K562 (cell line): ENCODE results near the gene NTPCR. TPM values are rescaled to one million over a fixed set of nuclear protein-coding genes. Genes with fewer than 3 reads are reported as not detected.

Experiments used
- ATAC-seq: fragments of 200-7000 bp; cut with Tn5 transposase; 3 replicates; pipeline ENCODE4 v1.9.1; 2020; ENCODE audit warnings: moderate library complexity
- BruUV-seq: library from RNA; stranded (reverse); fragments of 400-500 nt; replicated peaks from 2 replicates; lab custom pipeline; 2021; lab: Mats Ljungman, UMichigan
- CTCF ChIA-PET: fragments of 300-600 bp; formaldehyde crosslinking; extraction: SDS; loops from one replicate; lab custom pipeline; 2021; ENCODE audit warnings: low intra/inter-chr PET ratio; lab: Yijun Ruan, JAX
- POLR2A ChIA-PET: fragments of 300-600, 350-650 bp; sonication (Branson Sonifier 250); formaldehyde crosslinking; extraction: SDS; loops from one replicate; lab custom pipeline; 2021; ENCODE audit warnings: antibody characterized with exemption, inconsistent platforms; lab: Yijun Ruan, JAX
- DNase-seq, 4 experiments: peaks; one replicate each; pipeline versions ENCODE4 v3.0.0 to v3.0.0-alpha.2; 2011 to 2018; ENCODE audit warnings: low spot score in 3 of 4, mixed read lengths in 3 of 4; ENCODE audit errors: extremely low read depth in 1 of 4
- FAIRE-seq: peaks from 2 replicates; lab custom pipeline; 2011; peaks lifted over from hg19 to GRCh38; lab: Jason Lieb, UNC
- H2AFZ ChIP-seq: 2 replicates; pipeline ENCODE4 v1.6.0; 2011; ENCODE audit warnings: low read depth, low read length, control low read depth, inconsistent platforms
- H3K27ac ChIP-seq: fragments of 200-600 bp; 3 replicates; pipeline ENCODE4 v1.8.0; 2011; ENCODE audit warnings: low read depth, mild to moderate bottlenecking, control low read depth, inconsistent platforms, low read length, moderate library complexity, mixed read lengths; ENCODE audit errors: extremely low read depth
- H3K27me3 ChIP-seq, 2 experiments: fragments of 300-600 bp in 1 of 2; 2 replicates in 1 of 2; 3 replicates in 1 of 2; pipeline versions ENCODE4 v1.6.0 to v1.8.0; 2011; ENCODE audit warnings: inconsistent platforms in 2 of 2, low read length in 2 of 2, mild to moderate bottlenecking in 1 of 2, mixed read lengths in 1 of 2, moderate library complexity in 1 of 2; ENCODE audit not compliant: control insufficient read depth in 2 of 2, insufficient read depth in 2 of 2
- H3K36me3 ChIP-seq: fragments of 300-600 bp; 3 replicates; pipeline ENCODE4 v1.8.0; 2011; ENCODE audit warnings: mild to moderate bottlenecking, low read length, inconsistent platforms; ENCODE audit not compliant: control insufficient read depth, insufficient read depth
- H3K4me1 ChIP-seq, 2 experiments: fragments of 200-600 bp in 1 of 2; replicated peaks in 1 of 2; 2 replicates in 1 of 2; 3 replicates in 1 of 2; pipeline versions ENCODE4 v1.5.1 to v1.8.0; 2011; ENCODE audit warnings: inconsistent platforms in 2 of 2, low read length in 2 of 2, mild to moderate bottlenecking in 1 of 2, mixed read lengths in 1 of 2, moderate library complexity in 1 of 2; ENCODE audit not compliant: control insufficient read depth in 2 of 2, insufficient read depth in 2 of 2
- H3K4me2 ChIP-seq: 2 replicates; pipeline ENCODE4 v1.6.1; 2011; ENCODE audit warnings: low read length, control low read depth, inconsistent platforms, mixed read lengths; ENCODE audit not compliant: insufficient read depth
- H3K4me3 ChIP-seq: fragments of 200-600 bp; sonication (generic), shearing (Covaris generic); 2 replicates; pipeline ENCODE4 v1.5.1; 2016; ENCODE audit warnings: control low read depth, inconsistent platforms
- H3K79me2 ChIP-seq: fragments of 200-600 bp; 3 replicates; pipeline ENCODE4 v1.8.0; 2011; ENCODE audit warnings: low read length, inconsistent platforms; ENCODE audit not compliant: control insufficient read depth, insufficient read depth
- H3K9ac ChIP-seq, 2 experiments: 2 replicates each; pipeline versions ENCODE4 v1.6.0 to v1.6.1; 2011; ENCODE audit warnings: low read depth in 2 of 2, low read length in 2 of 2, control low read depth in 1 of 2, inconsistent platforms in 1 of 2, mild to moderate bottlenecking in 1 of 2, mixed read lengths in 1 of 2; ENCODE audit not compliant: insufficient read depth in 1 of 2
- H3K9me1 ChIP-seq: one replicate; pipeline ENCODE4 v1.6.0; 2011; ENCODE audit warnings: inconsistent platforms, mild to moderate bottlenecking, low read length, moderate library complexity; ENCODE audit not compliant: control insufficient read depth, insufficient read depth
- H3K9me3 ChIP-seq: replicated peaks from 2 replicates; pipeline ENCODE4 v1.5.1; 2011; ENCODE audit warnings: low read depth, low read length, inconsistent platforms; ENCODE audit not compliant: control insufficient read depth, insufficient read depth
- H4K20me1 ChIP-seq: replicated peaks from 2 replicates; pipeline ENCODE4 v1.6.1; 2011; ENCODE audit warnings: low read length, inconsistent platforms, mixed read lengths; ENCODE audit not compliant: control insufficient read depth, insufficient read depth
- ARID4B ChIP-seq: sonication (generic); formaldehyde crosslinking; IDR thresholded peaks from 2 replicates; pipeline ENCODE4 v1.8.0; 2022; ENCODE audit warnings: mild to moderate bottlenecking, missing genetic modification reagents
- ETV1 ChIP-seq: fragments of 450-650 bp; conservative IDR thresholded peaks from 2 replicates; pipeline ENCODE4 v1.6.1; 2016; ENCODE audit warnings: missing genetic modification characterization, control low read depth, low read depth, missing compliant biosample characterization
- FOS ChIP-seq: IDR thresholded peaks from 3 replicates; pipeline ENCODE4 v1.6.1; 2011; ENCODE audit not compliant: insufficient read length; ENCODE audit errors: extremely low read depth
- HNRNPLL ChIP-seq: fragments of 200-400 bp; formaldehyde crosslinking; IDR thresholded peaks from 2 replicates; pipeline ENCODE4 v1.6.1; 2017; ENCODE audit warnings: low read length, low read depth, mild to moderate bottlenecking; ENCODE audit not compliant: poor library complexity, severe bottlenecking
- ILK ChIP-seq: fragments of 450-650 bp; IDR thresholded peaks from 2 replicates; pipeline ENCODE4 v1.6.1; 2016; ENCODE audit warnings: missing genetic modification characterization, low read depth, mild to moderate bottlenecking, missing compliant biosample characterization, moderate library complexity, borderline replicate concordance
- PRDM10 ChIP-seq: fragments of 450-650 bp; IDR thresholded peaks from 2 replicates; pipeline ENCODE4 v1.6.1; 2018; ENCODE audit not compliant: partially characterized antibody
- SREBF2 ChIP-seq: sonication (generic); formaldehyde crosslinking; IDR thresholded peaks from 2 replicates; pipeline ENCODE4 v1.4.0; 2020; ENCODE audit warnings: mild to moderate bottlenecking, missing genetic modification reagents
- TFAP4 ChIP-seq: sonication (generic); formaldehyde crosslinking; IDR thresholded peaks from 2 replicates; pipeline ENCODE4 v1.8.0; 2022; ENCODE audit warnings: missing genetic modification reagents, mild to moderate bottlenecking, moderate library complexity, borderline replicate concordance
- ZBTB5 ChIP-seq: fragments of 450-650 bp; IDR thresholded peaks from 2 replicates; pipeline ENCODE4 v1.6.1; 2017; ENCODE audit warnings: antibody characterized with exemption
- ZKSCAN1 ChIP-seq: fragments of 150-350 bp; IDR thresholded peaks from 2 replicates; pipeline ENCODE4 v1.6.1; 2016; ENCODE audit warnings: low read depth, low read length
- ZNF324 ChIP-seq: fragments of 250-450 bp; sonication (Bioruptor Pico); IDR thresholded peaks from 2 replicates; pipeline ENCODE4 v1.4.0; 2020; ENCODE audit warnings: mild to moderate bottlenecking
- WGBS: fragments of 100-300 bp; shearing (Covaris generic); methylation state at CpG from one replicate; pipeline ENCODE4 v1.1.6; 2016; ENCODE audit warnings: low coverage, mixed read lengths; ENCODE audit not compliant: insufficient coverage; ENCODE audit errors: missing lambda C conversion rate; 5-methylcytosine and 5-hydroxymethylcytosine counted together
- in situ Hi-C: fragments of 300-500 bp; cut with MboI; formaldehyde crosslinking; loops from 4 replicates; pipeline ENCODE4 v1.15.0; 2018; ENCODE audit warnings: inconsistent platforms, mixed read lengths
- intact Hi-C: fragments of 100-400 bp; cut with micrococcal nuclease; formaldehyde crosslinking; loops from 2 replicates; pipeline ENCODE4 v1.14.2; 2022
- polyA plus RNA-seq, 8 experiments: library from polyadenylated mRNA; depleted of rRNA in 4 of 8; stranded (reverse) in 5 of 8; unstranded in 3 of 8; fragments of >200 nt; fragmentation: Nextera tagmentation in 2 of 8; fragmentation: Illumina TruSeq in 1 of 8; extraction: Ambion mirVana in 2 of 8; extraction: Trizol in 1 of 8; gene quantifications; 2 replicates each; pipeline versions ENCODE4 v1.2.1 to v1.2.3, GENCODE V29; 2011 to 2014; ENCODE audit warnings: inconsistent platforms in 1 of 8, missing spikeins in 1 of 8
- total RNA-seq, 7 experiments: library from RNA; depleted of rRNA in 6 of 7; stranded (reverse); fragments of >200 nt in 6 of 7; fragmentation: Illumina TruSeq in 2 of 7; extraction: Trizol in 2 of 7; gene quantifications; 2 replicates each; pipeline versions ENCODE4 v1.2.1 to v1.2.3, GENCODE V29; 2011 to 2021; ENCODE audit warnings: low replicate concordance in 1 of 7

The NTPCR gene
- total and polyA plus RNA-seq, 9 of the 15 experiments (the other 6 are each of a cell fraction or from before 2014, with no cell fraction given) = 19.3 to 105 (median 48.8) TPM

- Histone ChIP-seq H3K27me3 (peaks cover 0 to 23% of the 10 kb centered on the region in 2 experiments; a peak in 3 of 5 replicates), H3K4me1 (no peaks in the 10 kb centered on the region), H3K9me1 (no peaks in the 10 kb centered on the region), H3K79me2 (no peaks in the 10 kb centered on the region), H3K4me3 (no peak overlapping the region), H3K9me3 (no peaks in the 10 kb centered on the region), H2AFZ (no peak overlapping the region), H3K36me3 (no peaks in the 10 kb centered on the region), H3K4me2 (no peak overlapping the region), H3K27ac (no peak overlapping the region), H3K9ac (no peak overlapping the region), H4K20me1 (no peaks in the 10 kb centered on the region)
- TF ChIP-seq ARID4B (CRISPR knock-in tag) (no peak), TFAP4 (CRISPR knock-in tag) (no peak), ZBTB5 (no peak), SREBF2 (CRISPR knock-in tag) (no peak), PRDM10 (no peak), ZNF324 (CRISPR knock-in tag) (no peak), ETV1 (tag) (no peak), ILK (tag) (no peak), HNRNPLL (no peak), FOS (no peak), ZKSCAN1 (no peak)
- 0% methylated on average over 4 of the region's 4 CpGs for WGBS
- FAIRE-seq (no peak), DNase-seq (no peak), ATAC-seq (no peak)
- ChIA-PET CTCF (no interaction called here), POLR2A (no interaction called here)
- in situ Hi-C loops = no loop called here
- intact Hi-C loops = no loop called here
- no TSS peak for BruUV-seq
Observed at GRCh38 chr1:232901255-232901654, 49.2 kb upstream of the NTPCR start.
